ENCODE data around the gene UFSP1. TPM values are rescaled to one million over a fixed set of nuclear protein-coding genes. Genes with fewer than 3 reads are reported as not detected.

Gene UFSP1
- total RNA-seq, 1 donor from 2014 or later = 2.9 TPM

Small RNAs within 50 kb of the gene (microRNA-seq; reads per million reads assigned to microRNA genes)
- not detected for gene MIR6875

Other genes with a start within 250 kb of the UFSP1 start
- 1.2 TPM for gene TFR2, start 248.2 kb downstream of the UFSP1 start, total RNA-seq
- gene ACTL6B, start 233.3 kb downstream of the UFSP1 start, total RNA-seq = not detected
- 179 TPM for gene GNB2, start 216.0 kb downstream of the UFSP1 start, total RNA-seq
- 58.8 TPM for gene GIGYF1, start 195.5 kb downstream of the UFSP1 start, total RNA-seq
- 16.6 TPM for gene POP7, start 183.6 kb downstream of the UFSP1 start, total RNA-seq
- not detected for gene EPO, start 169.2 kb downstream of the UFSP1 start, total RNA-seq
- not detected for gene ZAN, start 156.1 kb downstream of the UFSP1 start, total RNA-seq
- gene EPHB4, start 62.2 kb downstream of the UFSP1 start, total RNA-seq = 49.5 TPM
- gene SLC12A9, start 37.0 kb downstream of the UFSP1 start, total RNA-seq = 28.7 TPM
- gene TRIP6, start 22.3 kb downstream of the UFSP1 start, total RNA-seq = 62.6 TPM
- 114 TPM for gene SRRT, start 14.6 kb downstream of the UFSP1 start, total RNA-seq
- gene ACHE, start 6.2 kb upstream of the UFSP1 start, total RNA-seq = 0.94 TPM
- 0.36 TPM for gene MUC3A, start 59.8 kb upstream of the UFSP1 start, total RNA-seq
- not detected for gene MUC12, start 79.8 kb upstream of the UFSP1 start, total RNA-seq
- gene MUC17, start 130.4 kb upstream of the UFSP1 start, total RNA-seq = not detected
- 47.1 TPM for gene TRIM56, start 195.8 kb upstream of the UFSP1 start, total RNA-seq
- 7.0 TPM for gene SERPINE1, start 237.4 kb upstream of the UFSP1 start, total RNA-seq